Osteoblast (primary cell): ENCODE data around the gene ZFYVE19. TPM values are rescaled to one million over a fixed set of nuclear protein-coding genes. Genes with fewer than 3 reads are reported as not detected.
A peak's percentile ranks its signal among the peaks of the same experiment; 100 is the strongest.

Experiments
- DNase-seq: peaks from one replicate; pipeline ENCODE4 v3.0.0; 2011; ENCODE audit warnings: low spot score, mixed read lengths; ENCODE audit not compliant: insufficient read length; ENCODE audit errors: missing footprints
- H2AFZ ChIP-seq: 2 replicates; pipeline ENCODE4 v1.6.0; 2011; ENCODE audit warnings: mild to moderate bottlenecking, low read length
- H3K27ac ChIP-seq: 2 replicates; pipeline ENCODE4 v1.5.1; 2011; ENCODE audit warnings: mild to moderate bottlenecking, low read depth, low read length, moderate library complexity
- H3K27me3 ChIP-seq: 2 replicates; pipeline ENCODE4 v1.6.0; 2012; ENCODE audit warnings: mild to moderate bottlenecking, control low read depth, inconsistent platforms, low read length, moderate library complexity; ENCODE audit not compliant: insufficient read depth
- H3K36me3 ChIP-seq: 2 replicates; pipeline ENCODE4 v1.5.1; 2011; ENCODE audit warnings: mild to moderate bottlenecking, low read length, control low read depth, moderate library complexity; ENCODE audit not compliant: insufficient read depth
- H3K4me1 ChIP-seq: 2 replicates; pipeline ENCODE4 v1.5.1; 2011; ENCODE audit warnings: mild to moderate bottlenecking, low read length, control low read depth, moderate library complexity; ENCODE audit not compliant: insufficient read depth
- H3K4me2 ChIP-seq: 2 replicates; pipeline ENCODE4 v1.6.0; 2011; ENCODE audit warnings: mild to moderate bottlenecking, low read length; ENCODE audit not compliant: insufficient read depth
- H3K4me3 ChIP-seq: fragments of 200-600 bp; sonication (generic); 3 replicates; pipeline ENCODE4 v1.5.1; 2012; ENCODE audit warnings: mild to moderate bottlenecking, low read length, inconsistent platforms; ENCODE audit not compliant: insufficient read depth
- H3K79me2 ChIP-seq: 2 replicates; pipeline ENCODE4 v1.6.0; 2012; ENCODE audit warnings: mild to moderate bottlenecking, low read length, control low read depth, inconsistent platforms; ENCODE audit not compliant: insufficient read depth
- H3K9me3 ChIP-seq: 2 replicates; pipeline ENCODE4 v1.5.1; 2011; ENCODE audit warnings: low read depth, low read length, control low read depth
- H4K20me1 ChIP-seq: 2 replicates; pipeline ENCODE4 v1.6.0; 2012; ENCODE audit warnings: mild to moderate bottlenecking, low read length, control low read depth; ENCODE audit not compliant: insufficient read depth
- total RNA-seq: library from RNA; depleted of rRNA; stranded (reverse); fragments of >200 nt; gene quantifications from 2 replicates; pipeline ENCODE4 v1.2.3, GENCODE V29; 2012
- TF ChIP-seq, protein P1 (sequence below): IDR thresholded peaks from 2 replicates; pipeline ENCODE4 v1.5.1; 2011; ENCODE audit warnings: mild to moderate bottlenecking, low read depth, low read length, moderate library complexity; ENCODE audit errors: extremely low read depth

ZFYVE19 gene
- total RNA-seq, 1 donor: 17.4 TPM

GRCh38 chr15:40806672-40807027 is 239 bp upstream of the ZFYVE19 start:
- Histone ChIP-seq H3K79me2 (peaks cover 53% of the 10 kb centered on the region), H3K27ac (peak overlapping the region; percentile 72), H4K20me1 (no peaks in the 10 kb centered on the region), H3K9me3 (no peaks in the 10 kb centered on the region), H3K4me1 (peaks cover 11% of the 10 kb centered on the region), H2AFZ (peak overlapping the region; percentile 99), H3K27me3 (no peaks in the 10 kb centered on the region), H3K4me3 (peak overlapping the region; percentile 98), H3K4me2 (peak overlapping the region; percentile 96), H3K36me3 (peaks cover 7% of the 10 kb centered on the region)
- TF ChIP-seq, protein P1, sequence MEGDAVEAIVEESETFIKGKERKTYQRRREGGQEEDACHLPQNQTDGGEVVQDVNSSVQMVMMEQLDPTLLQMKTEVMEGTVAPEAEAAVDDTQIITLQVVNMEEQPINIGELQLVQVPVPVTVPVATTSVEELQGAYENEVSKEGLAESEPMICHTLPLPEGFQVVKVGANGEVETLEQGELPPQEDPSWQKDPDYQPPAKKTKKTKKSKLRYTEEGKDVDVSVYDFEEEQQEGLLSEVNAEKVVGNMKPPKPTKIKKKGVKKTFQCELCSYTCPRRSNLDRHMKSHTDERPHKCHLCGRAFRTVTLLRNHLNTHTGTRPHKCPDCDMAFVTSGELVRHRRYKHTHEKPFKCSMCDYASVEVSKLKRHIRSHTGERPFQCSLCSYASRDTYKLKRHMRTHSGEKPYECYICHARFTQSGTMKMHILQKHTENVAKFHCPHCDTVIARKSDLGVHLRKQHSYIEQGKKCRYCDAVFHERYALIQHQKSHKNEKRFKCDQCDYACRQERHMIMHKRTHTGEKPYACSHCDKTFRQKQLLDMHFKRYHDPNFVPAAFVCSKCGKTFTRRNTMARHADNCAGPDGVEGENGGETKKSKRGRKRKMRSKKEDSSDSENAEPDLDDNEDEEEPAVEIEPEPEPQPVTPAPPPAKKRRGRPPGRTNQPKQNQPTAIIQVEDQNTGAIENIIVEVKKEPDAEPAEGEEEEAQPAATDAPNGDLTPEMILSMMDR: no peak
- no peak for DNase-seq

DNA sequence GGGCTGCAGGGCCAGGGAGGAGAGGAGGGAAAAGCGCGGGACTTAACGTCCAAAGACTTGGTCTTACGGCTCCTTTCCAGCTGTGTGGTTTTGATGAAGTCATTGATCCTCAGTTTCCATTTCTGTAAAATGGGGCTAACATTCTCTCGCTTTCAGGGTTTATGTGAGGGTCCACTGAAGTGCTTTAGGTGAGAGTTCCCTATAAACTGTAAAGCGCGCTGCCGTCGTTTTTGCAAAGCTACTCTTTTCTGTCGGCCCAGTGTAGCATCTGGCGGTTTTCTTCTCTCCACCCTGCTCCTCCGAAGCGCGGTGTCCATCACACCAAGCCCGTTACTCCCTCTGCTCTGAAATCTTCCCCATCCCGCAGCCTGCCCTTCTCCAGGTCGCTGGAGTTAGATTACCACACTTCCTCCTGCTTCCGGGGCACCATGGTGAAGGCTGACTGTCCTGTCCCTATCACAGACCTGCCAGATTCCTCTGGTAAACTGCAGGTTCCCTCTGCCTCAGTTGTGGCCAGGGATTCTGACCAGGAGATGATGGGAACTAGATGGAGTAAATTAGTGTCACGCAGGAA is 1.1 kb downstream of the ZFYVE19 start:
- peak overlapping the region; percentile 98 for H3K4me3 ChIP-seq
- no peak for DNase-seq
- H2AFZ ChIP-seq: peak overlapping the region; percentile 91
- TF ChIP-seq, protein P1: no peak
- peak overlapping the region; percentile 96 for H3K4me2 ChIP-seq
- H3K79me2 ChIP-seq: peaks cover 41% of the 10 kb centered on the region
- peaks cover 11% of the 10 kb centered on the region for H3K4me1 ChIP-seq
- H3K27me3 ChIP-seq: no peaks in the 10 kb centered on the region
- H3K27ac ChIP-seq: peak overlapping the region; percentile 7
- H3K9me3 ChIP-seq: no peaks in the 10 kb centered on the region
- H4K20me1 ChIP-seq: no peaks in the 10 kb centered on the region
- peaks cover 7% of the 10 kb centered on the region for H3K36me3 ChIP-seq

DNA sequence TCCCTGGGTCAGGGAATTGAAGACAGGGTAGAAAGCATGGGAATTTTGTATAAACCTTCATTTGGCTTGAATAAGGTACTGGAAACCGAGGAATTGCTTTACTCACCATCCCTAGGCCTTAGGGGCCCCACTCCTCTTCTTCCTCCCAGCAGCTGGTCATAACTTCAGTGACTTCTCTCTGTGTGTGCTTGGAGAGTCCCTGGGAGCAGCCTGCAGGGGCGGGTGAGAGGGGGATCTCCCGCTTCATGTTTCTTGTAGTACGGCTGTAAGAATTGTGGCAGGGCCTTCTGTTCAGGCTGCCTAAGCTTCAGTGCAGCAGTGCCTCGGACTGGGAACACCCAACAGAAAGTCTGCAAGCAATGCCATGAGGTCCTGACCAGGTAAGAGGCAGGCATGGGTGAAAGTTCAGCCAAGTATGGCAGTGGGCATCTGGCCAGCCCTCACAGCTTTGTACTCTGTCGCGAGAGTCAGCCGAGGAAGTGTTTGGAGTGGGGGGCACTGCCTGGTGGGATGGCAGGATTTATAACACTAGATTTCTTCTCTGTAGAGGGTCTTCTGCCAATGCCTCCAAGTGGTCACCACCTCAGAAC is 2.1 kb downstream of the ZFYVE19 start:
- TF ChIP-seq, protein P1: no peak
- H3K4me3 ChIP-seq: no peak overlapping the region
- H4K20me1 ChIP-seq: no peaks in the 10 kb centered on the region
- peak overlapping the region; percentile 96 for H3K4me2 ChIP-seq
- H2AFZ ChIP-seq: no peak overlapping the region
- DNase-seq: no peak
- H3K4me1 ChIP-seq: peaks cover 11% of the 10 kb centered on the region
- peaks cover 31% of the 10 kb centered on the region for H3K79me2 ChIP-seq
- H3K9me3 ChIP-seq: no peaks in the 10 kb centered on the region
- H3K27me3 ChIP-seq: no peaks in the 10 kb centered on the region
- no peak overlapping the region for H3K27ac ChIP-seq
- H3K36me3 ChIP-seq: peaks cover 7% of the 10 kb centered on the region

DNA sequence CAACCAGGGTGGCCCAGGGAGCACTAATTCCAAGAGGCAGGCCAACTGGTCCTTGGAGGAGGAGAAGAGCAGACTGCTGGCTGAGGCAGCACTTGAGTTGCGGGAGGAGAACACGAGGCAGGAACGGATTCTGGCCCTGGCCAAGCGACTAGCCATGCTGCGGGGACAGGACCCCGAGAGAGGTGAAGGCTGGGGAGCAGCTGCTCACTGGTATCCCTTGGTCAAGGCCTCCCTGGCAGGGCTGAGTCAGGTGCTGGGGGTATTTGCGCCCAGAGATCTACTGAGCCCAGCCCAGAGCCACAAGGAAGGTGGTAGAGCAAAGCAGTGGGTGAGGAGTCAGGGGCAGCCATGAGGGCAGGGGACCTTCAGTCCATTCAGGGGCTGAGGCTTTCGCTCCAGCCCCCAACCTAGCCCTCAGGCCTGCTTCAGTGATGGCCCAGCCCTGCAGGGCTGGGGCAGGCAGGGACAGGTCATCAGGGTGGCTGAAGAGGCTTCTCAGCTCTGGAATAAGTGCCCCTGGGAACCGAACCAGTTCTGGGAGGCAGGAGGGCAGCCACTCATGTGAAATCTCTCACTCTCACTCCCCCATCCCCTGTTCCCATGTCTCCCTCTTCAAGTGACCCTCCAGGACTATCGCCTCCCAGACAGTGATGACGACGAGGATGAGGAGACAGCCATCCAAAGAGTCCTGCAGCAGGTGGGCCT is 6.0 kb downstream of the ZFYVE19 start:
- Histone ChIP-seq H3K4me3 (no peak overlapping the region), H3K4me1 (peaks cover 6% of the 10 kb centered on the region), H3K36me3 (peaks cover 10% of the 10 kb centered on the region), H3K9me3 (no peaks in the 10 kb centered on the region), H2AFZ (no peak overlapping the region), H3K27ac (no peak overlapping the region), H4K20me1 (no peaks in the 10 kb centered on the region), H3K4me2 (no peak overlapping the region), H3K79me2 (peaks cover 6% of the 10 kb centered on the region), H3K27me3 (no peaks in the 10 kb centered on the region)
- DNase-seq: peak; percentile 18
- TF ChIP-seq, protein P1: no peak
